HG02884 (cell line): ENCODE data around the gene RASGRF2.

Experiments
- ATAC-seq: cut with Tn5 transposase; IDR thresholded peaks from one replicate; pipeline ENCODE4 v1.9.1; 2021; ENCODE audit warnings: mild to moderate bottlenecking, moderate library complexity; ENCODE audit not compliant: unreplicated experiment

RASGRF2 gene

DNA sequence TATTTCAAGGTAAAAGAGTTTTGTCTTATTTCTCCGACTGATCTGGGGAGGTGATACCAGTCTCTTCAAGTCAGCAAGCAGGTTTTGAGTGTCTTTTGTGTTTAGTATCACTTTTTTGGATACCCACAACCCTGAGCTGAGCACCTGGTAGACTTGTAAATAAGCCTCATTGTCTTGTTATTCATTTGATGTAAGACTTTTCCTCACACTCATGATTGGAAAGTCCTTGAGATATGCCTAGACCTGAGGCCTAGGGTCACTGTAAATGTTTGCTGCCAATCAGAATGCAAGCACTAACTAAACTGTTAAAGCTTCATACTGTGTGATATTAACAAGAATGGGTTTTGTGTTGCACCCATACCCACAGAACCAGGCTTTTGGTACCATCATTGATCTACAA lies 172.2 kb downstream of the RASGRF2 start:
- no peak for ATAC-seq

DNA sequence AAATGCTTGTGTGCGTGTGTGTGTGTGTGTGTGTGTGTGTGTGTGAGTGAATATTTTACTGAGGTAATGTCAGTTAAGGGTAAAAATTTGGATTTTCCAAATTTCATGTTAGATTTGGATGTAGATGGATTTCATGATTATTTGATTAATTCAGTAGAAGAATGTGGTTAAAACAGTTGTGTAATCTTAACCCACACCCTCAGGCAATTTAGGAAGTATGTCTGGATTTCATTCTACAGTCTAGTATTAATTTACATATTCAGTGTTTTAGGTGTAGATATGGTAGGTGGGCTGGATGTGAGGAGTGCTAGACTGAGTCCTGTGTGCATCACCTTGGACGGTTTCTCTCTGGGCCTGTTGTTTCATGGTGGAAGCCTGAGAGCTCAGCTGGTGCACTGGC lies 173.9 kb downstream of the RASGRF2 start:
- ATAC-seq = no peak

DNA sequence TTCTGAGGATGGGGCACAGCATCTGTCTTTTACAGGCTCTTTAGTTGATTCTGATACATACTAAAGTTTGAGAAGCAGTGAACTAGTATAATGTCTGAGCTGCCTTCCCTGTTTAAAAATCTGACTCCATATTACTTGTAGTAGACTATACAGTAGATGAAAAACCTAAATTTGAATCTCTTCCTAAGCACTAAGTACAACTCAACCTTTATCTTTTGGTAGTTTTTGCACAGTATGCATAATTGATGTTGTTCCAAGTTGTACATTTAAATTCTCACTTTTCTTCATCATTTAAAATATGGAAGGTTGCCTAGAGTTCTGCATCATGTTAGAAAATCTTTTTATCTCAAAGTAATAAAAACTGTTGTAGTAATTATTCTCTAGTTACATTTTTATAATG lies 174.4 kb downstream of the RASGRF2 start:
- no peak for ATAC-seq

DNA sequence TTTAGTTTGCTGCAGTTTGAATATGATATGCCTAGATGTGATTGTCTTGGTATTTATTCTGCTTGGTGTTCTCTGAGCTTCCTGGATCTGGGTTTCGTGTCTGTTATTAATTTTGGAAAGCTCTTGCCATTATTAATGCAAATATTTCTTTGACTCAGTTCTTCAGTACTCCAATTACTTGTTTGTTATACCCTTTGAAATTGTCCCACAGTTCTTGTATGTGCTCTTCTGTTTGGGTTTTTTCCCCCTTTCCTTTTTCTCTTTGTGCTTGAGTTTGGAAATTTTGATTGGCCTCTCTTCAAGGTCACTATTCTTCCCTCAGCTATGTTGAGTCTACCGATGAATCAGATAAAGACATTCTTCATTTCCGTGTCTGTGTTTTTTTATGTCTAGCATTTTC lies 176.4 kb downstream of the RASGRF2 start:
- no peak for ATAC-seq

DNA sequence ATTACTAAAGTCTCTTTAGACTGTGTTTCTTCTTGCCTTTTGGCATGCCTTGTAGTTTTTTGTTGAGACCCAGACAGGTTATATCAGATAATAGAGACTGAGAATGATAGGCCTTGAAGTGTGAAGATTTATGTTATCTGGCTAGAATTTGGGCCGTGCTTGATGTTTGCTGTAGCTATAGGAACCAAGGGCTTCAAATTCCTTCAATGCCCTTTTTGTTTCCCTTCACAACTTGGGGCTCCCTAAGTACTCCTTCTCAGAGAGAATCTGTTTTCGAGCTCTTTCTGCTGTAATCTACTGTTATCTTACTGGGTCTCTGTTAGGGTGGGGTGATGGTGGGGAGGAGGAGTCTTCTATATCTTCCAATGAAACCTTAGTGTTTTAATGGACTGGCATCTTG lies 177.7 kb downstream of the RASGRF2 start:
- no peak for ATAC-seq

DNA sequence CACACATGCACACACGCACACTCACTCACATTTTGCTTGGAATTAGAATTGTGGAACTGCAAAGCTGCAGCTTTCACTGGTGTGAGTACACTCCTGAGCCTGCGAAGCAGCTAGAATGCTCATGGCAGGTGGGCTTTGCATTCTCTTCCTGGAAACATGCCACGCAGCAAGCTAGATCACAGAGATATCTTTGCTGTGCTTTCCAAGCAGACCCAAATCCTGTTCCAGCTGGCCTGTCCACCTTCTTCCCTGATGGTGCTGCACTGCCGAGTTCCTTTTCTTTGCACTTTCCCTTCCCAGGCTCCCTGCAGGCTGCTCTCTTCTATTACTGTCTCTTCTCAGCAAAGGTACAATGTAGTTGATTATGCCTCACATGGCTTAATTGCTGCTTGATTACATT lies 180.3 kb downstream of the RASGRF2 start:
- no peak for ATAC-seq

DNA sequence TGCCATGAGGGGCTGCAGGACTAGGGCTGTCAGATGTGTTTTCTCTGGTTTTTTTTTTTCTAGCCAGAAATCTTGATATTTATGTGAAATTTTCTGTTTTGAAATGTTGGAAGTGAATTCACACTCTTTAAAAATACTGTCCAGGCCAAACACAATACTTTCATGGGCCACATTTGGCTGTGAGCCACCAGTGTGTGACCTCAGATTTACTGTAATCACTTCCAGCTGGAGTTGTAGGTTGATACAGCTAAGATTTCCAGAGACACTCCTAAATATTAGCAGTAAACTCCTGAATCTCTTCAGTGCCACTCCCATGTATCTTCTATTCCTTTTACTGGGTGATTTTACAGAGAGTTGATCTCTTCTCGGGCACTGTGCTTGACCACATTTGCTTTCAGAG lies 180.8 kb downstream of the RASGRF2 start:
- no peak for ATAC-seq

GRCh38 chr5:81142108-81142507 lies 181.9 kb downstream of the RASGRF2 start:
- no peak for ATAC-seq

DNA sequence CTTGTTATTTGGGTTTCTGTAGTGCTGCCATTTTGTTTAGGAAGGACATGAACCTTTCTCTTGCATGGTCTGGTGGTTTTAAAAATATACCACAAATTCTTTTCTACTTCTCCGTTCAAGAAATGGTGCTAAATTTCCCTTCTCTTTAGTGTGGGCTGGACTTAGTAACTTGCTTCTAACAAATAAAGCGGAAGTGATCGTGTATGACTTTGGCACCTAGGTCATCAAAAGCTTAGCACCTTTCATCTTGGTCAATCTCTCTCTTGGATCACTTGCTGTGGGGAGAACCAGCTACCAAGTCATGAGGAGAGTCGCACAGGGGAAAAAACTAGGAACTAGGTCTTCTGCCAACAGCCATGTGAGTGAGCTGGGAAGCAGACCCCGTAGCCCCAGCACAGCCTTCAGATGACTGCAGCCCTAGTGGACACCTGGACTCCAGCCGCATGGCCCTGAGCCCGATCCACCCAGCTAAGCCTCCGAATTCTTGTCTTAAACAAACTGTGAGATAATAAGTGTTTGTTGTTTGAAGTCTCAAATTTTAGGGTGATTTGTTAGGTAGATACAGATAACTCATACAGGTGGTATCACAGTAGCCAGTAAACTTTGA lies 185.3 kb downstream of the RASGRF2 start:
- no peak for ATAC-seq

DNA sequence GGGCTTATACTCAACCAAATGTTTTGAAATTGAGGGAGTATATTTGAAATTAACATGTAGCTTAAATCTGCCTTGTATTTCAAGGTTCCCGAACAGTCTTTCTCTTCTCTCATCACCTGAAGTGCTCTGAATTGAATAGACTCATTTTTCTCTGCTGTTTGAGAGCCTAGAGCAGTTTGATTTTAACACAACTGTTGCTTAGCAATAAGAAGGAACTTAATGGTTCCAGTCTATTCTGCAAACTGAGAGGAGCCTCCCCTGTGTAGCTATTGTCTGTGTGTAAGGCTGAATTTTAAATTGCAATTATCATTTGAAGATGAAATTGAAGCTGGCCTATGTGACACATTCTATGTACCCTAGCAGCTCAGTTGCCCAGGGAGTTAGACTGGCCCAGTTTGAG lies 185.9 kb downstream of the RASGRF2 start:
- no peak for ATAC-seq

DNA sequence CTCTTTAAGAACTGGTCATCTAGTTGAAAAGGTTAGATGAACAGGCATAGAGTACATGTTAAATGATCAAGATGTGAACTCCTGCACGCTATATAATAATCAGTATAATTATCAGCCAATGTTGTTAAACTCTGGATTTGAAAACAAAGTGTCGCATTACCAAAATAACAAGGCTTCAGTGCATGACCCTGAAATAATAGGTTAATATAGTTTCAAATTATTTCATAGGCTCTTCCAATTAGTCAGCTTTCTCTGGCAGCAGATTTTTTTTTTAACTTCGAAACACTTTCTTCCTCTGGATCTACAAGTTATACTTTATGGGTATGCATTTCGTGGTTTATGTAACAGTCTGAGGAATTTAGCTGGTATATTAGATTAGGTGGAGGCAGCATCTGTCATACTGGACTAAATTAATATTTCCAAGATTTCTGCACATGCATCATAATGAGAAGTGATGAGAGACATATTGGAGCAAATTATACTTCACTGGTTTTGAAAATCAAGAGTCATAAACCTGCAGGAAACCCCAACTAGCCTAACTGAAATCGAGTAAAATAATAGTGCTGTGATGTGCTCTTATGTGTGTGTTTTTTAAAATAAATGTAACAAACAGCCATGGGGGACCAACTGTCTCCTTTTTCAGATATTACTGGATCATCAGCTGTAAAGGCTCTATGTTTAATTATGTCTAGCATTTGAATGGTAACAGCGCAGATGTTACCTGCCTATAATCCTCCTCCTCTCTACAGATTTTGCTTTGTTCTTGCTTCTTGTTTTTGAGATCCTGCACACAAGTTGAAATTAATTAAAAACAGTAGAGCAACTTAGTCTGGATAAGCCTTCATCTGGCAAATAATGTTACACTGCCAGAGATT lies 187.1 kb downstream of the RASGRF2 start:
- ATAC-seq = no peak

DNA sequence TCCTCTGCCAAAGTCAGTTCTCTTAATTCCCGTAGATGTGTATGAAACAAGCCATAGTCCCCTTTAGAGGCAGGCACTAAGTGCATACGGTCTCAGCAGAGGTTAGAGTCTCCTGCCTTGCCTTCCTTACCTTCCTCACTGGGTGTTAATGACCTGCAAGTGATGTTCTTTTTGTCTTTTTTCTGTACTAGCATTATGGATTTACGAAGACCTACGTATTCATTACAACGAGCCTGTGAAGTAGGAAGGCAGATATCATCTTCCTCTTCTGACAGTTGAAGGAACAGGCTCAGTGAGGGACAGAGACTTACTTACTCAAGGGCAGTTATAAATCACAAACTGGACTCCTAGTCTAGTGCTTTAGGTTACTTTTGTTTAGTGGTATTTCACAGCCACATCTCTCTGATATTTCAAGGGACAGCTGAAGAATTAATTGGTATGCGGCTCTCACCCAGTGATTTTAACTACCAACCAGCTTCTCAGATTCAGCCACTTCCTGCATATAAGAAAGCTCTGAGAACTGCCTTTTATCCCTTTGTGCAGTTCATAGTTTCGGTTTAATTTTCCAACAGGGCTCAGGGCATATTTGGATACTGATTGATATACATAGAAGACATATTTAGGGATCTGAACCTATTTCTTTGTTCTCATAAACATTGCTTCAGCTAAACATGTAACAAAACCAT lies 187.9 kb downstream of the RASGRF2 start:
- ATAC-seq = no peak

- ATAC-seq = no peak
Measured at GRCh38 chr5:81151546-81151945, 191.4 kb downstream of the RASGRF2 start.

- ATAC-seq = peak; percentile 59
Measured at GRCh38 chr5:81154725-81155124, 194.6 kb downstream of the RASGRF2 start.

DNA sequence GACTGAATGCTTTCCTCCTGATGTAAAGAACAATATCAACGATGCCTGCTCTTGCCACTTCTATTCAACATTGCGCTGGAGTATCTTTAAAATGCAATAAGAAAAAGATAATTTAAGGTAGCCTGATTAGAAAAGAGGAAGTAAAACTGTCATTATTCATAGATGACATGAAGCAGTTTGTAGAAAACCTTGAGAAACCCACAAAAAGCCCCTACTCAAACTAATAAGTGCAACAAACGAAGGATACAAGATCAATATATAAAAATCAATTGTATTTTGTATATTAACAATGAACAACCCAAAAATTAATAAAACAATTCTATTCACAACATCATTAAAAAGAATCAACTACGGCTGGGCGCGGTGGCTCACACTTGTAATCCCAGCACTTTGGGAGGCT lies 196.6 kb downstream of the RASGRF2 start:
- no peak for ATAC-seq

- ATAC-seq = peak; percentile 79
Measured at GRCh38 chr5:81161012-81161601, 200.9 kb downstream of the RASGRF2 start.

- no peak for ATAC-seq
Measured at GRCh38 chr5:81162501-81162900, 202.3 kb downstream of the RASGRF2 start.

- no peak for ATAC-seq
Measured at GRCh38 chr5:81163651-81164050, 203.5 kb downstream of the RASGRF2 start.

- no peak for ATAC-seq
Measured at GRCh38 chr5:81164476-81164875, 204.3 kb downstream of the RASGRF2 start.

DNA sequence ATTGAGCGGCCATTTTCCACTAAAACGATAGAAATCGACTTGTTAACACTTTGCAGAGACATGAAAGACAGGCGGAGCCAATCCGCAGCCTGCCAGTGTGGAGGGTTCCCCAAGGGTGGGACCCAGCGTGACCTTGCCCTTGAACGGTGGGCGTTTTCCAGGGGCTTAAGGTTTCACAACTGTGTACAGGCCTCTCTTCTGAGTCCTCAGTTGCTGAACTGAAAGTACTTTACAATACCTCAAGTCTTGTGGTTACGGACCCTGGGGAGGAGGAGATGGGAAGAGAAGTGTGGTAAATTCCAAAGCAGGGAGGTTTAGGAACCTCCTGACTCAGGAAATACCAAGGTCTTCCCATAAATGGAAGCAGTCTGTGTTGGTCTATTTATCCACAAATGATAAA lies 204.8 kb downstream of the RASGRF2 start:
- no peak for ATAC-seq

GRCh38 chr5:81165493-81166119 lies 205.4 kb downstream of the RASGRF2 start:
- peak; percentile 64 for ATAC-seq
